ENCODE data around the gene TMEM179.

GRCh38 chr14:104579507-104579906 is 25.1 kb downstream of the TMEM179 start, which contains the start of gene C14orf180:
- TF ChIP-seq CTCF (conservative IDR thresholded peaks at IDR 0.05; ENCODE audit: low read depth, low read length) (no peak), EZH2phosphoT487 (IDR thresholded peaks at IDR 0.05; ENCODE audit: borderline replicate concordance, low read length) (no peak)
